Adrenal gland (tissue), 5 donors: Measurements from ENCODE around the gene SMIM38.

Experiments used
- CTCF ChIP-seq, 6 experiments: fragments of 450-650 bp in 4 of 6; fragments of 200-600 bp in 2 of 6; sonication (generic) in 1 of 6; IDR thresholded peaks; 1 replicate in 5 of 6; 2 replicates in 1 of 6; pipeline versions ENCODE4 v1.5.1 to v1.8.0; 2016 to 2021; ENCODE audit warnings: antibody characterized with exemption in 6 of 6, mild to moderate bottlenecking in 2 of 6, moderate library complexity in 1 of 6
- POLR2A ChIP-seq, 2 donors: fragments of 450-650 bp; IDR thresholded peaks; one replicate each; pipeline ENCODE4 v1.6.1; 2017; ENCODE audit warnings: antibody characterized with exemption in 2 of 2, mild to moderate bottlenecking in 2 of 2, moderate library complexity in 1 of 2
- donor health status: DM: no; HTN: no; CAD: no.

- no peak for TF ChIP-seq CTCF (IDR thresholded peaks at IDR 0.05)
- TF ChIP-seq POLR2A (IDR thresholded peaks at IDR 0.05) = no peak
Measured at GRCh38 chr11:69111624-69112542, 43.9 kb upstream of the SMIM38 start.
